Renal pelvis (tissue), 4 donors: Measurements from ENCODE around the gene SORCS2. TPM values are rescaled to one million over a fixed set of nuclear protein-coding genes. Genes with fewer than 3 reads are reported as not detected.

Source experiments
- DNase-seq: peaks from one replicate; pipeline ENCODE4 v3.0.0-alpha.2; 2013
- polyA plus RNA-seq, 3 donors: library from polyadenylated mRNA; unstranded; fragments of 120-200 nt; gene quantifications; one replicate each; pipeline ENCODE4 v1.2.1, GENCODE V29; 2013; ENCODE audit not compliant: insufficient read length in 3 of 3

SORCS2 gene
- polyA plus RNA-seq, 3 donors, result 5.2 to 11.7 (median 11.1) TPM

DNA sequence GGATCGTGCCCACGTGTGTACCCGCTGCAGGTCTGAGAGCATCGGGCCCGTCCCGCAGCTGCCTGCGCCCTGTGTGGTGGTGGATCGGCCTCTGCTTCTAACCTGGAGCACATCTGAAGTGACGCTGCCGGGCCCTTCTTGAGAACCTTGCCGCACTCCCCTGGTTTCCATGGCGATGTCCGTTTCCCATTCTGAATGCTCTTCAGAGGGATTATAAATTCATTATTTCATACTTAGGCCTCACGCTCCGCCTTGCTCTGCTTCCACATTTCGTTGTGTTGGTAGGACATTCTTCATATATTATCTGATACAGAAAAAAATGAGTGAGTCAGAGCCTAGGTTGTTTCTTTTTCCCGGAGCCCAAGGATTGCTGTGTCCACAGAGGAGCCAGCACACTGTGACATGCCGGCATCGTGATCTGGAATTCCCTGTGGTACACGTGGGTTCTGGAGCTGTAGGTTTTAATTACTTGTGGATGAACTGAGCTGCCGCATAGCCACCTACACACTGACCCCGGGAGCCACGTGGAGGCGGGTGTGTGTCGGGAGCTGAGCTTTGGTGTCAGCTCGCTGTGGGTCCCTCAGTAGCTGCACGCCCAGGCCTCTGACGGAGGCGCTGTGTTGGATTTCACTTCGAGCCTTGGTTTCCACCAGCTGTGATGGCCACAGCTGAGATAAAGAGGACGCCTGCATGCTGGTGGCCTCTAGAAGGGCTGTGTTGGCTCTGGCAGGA lies 179.0 kb downstream of the SORCS2 start:
- DNase-seq, result no peak

DNA sequence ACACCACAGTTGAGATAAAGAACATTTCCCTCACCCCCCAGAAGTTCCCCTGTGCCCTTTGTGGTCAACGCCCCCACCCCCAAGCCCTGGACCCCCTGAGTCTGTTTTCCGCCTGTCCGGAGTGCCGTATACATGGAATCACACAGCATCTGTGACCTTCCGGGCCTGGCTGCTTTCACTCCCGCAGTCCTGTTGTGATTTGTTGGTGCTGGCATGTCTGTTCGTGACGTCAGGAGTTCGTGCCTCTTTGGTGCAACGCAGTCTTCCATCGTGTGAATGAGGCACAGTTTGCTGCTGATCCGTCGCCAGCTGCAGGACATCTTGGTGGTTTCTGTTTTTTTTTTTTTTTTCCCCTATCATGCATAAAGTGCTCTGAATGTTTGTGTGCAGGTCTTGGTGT lies 180.3 kb downstream of the SORCS2 start:
- DNase-seq, result no peak

DNA sequence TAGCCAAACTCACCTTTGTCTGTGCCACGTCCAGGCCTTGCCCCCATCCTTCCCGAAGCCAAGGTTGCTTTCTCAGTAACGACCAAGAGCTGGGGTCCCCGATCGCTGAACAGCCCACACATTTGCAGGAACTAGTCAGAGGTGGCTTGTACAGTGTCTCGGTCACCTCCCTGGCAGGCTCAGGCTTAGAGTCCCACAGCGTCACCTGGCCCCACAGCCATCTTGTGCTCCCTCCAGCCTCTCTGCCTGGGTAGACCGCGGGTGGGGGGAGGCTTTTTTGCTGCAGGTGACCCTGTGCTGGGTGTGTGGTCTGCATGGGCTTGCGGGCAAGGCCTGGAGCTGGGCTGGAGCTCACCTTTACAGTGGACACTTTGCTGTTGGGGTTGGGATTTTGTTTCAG lies 182.2 kb downstream of the SORCS2 start:
- no peak for DNase-seq

DNA sequence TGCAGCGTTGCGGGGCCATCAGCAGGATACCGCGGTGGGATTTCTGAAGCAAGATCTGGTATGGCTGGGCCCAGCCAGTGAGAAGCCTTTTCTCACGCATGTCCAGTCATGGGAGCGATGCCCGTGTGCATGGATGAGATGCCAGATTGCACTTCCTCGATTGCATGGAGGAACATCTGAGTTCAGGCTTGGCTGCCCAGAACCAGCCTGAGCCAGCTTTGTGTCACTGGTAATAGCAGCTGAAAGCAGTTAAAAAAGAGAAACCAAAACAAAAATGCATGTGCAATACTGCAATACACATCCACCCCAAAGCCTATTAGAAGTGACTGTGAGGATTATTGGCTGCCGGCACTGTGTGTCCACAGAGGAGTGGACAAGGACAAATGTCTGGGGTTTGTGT lies 183.1 kb downstream of the SORCS2 start:
- no peak for DNase-seq

DNA sequence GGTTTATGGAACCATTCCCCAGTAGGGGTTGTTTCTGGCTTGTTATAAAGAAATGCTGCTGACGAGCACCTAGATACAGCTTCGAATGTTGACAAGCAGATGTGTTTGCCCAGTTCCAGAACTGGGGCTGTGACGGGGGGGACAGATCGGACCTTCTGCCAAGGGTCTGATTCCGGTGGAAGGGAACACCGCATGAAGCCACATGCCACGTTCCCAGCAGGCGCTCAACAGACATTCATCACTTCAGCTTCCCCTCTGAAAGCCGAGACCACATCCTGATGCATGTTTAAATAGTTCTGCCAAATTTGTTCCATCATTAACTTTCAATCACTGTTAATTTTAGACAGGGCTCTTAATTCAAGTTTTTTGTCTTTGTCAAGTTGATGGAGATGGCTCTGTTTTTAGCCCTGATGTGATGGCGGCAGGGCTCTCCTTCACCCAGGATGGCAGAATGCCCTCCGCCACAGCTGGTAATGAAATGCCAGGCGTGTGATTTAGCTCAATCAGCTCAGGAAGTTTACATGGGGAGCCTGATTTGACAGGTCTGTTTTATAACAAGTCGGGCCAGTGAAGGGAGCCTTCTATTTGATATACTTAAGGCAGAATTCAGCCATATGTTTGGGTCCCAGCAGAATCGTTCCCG lies 185.0 kb downstream of the SORCS2 start:
- DNase-seq, result no peak

DNA sequence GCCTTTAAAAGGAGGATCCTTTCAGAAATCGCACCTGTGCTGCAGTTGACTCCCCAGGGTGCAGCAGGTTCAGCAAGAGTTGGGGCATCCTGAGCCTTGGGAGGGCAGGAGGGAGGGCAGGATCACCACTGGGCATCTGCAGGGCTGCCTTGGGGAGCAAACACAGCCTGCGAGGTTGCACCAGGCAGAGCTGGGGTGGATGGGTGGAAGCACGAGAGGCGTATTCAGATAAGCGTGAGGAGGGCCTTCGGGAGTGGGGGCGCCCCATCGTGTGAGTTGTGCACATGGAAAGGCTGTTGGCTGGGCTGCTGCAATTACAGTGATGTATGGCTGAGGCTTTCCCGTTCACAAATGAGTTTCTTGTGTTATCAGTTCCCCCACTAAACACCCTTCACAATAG lies 186.8 kb downstream of the SORCS2 start:
- no peak for DNase-seq

DNA sequence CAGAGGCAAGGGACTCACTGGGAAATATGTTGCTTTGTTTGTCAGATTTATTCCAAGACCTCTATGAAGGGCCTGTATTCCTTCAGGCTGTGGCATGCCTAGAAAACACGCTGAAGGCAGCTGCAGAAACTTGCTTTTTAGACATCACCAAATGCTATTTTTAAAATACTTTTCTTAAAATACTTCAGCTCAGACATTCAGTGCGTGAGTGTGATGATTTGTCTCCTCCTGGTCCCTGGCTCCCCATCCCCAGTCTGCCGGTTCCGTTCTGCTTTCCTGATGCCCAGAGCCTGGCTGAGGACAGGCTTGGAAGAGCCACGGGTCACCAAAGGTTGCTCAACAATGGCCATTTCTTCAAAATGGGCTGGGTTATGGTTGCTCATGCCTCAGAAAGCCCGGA lies 187.4 kb downstream of the SORCS2 start:
- no peak for DNase-seq

DNA sequence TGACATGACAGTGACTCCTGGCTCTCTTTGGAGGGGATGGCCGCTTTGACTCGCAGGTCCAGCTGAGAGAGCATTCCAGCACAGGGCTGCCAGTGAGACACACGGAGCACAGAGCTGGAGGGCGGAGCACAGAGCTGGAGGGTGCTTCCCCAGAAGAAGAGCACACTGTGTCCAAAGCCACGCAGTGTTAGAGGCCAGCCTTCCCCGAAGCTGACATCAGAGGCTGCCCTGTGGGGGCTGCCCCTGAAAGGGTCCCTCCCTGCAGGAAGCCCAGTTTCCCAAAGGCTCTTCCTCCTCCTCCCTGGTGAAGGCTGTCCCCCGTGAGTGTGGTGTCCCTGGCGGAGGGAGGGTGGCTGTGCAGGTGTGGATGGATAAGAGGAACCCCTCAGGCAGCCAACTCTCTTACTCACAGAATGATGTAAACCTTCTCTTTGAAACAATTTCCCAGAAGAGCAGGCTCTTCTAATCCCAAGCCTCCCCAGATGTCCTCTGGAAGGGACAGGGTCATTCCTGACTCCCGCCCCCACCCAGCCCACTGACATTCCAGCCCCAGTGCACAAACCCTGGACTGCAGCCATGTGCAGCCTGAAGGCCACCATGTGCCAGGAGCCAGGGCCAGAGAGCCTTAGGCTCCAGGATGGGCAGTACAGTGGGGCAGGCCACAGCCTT lies 189.0 kb downstream of the SORCS2 start:
- no peak for DNase-seq

DNA sequence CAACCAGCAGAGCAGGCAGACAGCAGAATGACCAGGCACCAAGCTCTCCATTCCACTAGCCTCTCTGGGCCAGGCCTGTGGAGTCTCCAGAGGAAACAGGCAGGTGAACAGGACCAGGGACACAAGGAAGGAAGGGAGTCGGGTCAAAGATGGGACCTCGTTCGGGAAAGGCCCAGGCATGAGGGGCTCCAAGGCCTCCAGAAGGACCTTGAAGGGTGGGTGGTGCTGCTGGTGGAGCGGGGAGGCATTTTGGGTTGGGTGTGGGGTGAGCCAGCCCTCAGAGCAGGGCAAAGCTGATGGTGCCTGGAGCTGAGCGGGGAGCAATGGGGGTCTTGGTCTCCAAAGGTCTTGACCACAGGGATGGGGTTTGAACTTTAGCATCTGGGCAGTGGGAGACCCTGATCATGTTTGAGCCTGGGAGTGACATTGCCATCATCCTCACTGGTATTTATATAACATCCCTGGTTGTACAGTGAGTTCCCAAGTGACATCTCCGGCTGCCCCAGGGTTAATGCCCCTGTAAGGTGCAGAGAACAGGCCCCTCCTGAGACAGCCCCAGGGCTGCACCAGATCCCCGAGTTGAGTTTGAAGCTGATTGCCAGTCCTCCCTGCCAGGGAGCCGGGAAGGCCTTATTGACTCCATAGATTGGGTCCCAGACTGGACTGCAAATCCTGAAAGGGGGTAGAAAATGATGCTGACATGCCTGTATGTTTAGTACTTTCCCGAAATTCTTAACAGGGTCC lies 189.7 kb downstream of the SORCS2 start:
- DNase-seq, result no peak

DNA sequence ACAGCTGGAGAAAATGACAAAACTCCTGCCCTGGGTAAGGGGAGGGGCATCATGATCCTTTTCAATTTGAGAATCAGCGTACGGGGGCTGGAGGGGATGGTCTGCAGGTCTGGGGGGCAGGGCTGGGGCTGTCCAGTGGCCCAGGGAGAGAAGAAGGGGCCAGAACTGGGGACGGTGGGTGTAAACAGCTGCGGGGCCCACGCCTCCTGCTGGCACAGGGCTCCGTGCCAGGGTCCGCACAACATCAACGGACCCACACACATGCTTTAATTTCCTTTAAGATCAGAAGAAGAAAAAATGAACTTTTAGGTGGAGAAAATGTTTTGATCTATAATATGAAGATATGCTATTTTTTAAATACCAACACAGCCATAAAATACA lies 190.3 kb downstream of the SORCS2 start:
- DNase-seq, result no peak

DNA sequence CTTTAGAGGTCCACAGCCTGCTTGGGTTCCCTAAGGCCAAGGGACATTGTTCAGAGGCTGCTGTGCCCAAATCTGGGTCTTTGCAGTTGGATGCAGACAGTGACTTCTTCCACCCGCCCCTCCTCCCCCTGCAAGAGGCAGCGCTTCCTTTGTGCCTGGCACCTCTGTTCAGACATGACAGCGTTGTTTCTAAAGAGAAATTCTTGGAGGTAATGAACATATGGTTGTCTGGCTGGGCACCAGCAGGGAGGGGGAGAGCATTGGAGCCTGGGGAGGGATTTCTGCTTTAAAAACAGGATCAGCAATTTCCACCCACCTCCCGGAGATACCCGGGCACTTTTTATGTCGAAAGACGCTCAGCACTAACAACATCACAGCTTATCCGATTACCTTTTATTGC lies 190.9 kb downstream of the SORCS2 start:
- DNase-seq, result no peak

DNA sequence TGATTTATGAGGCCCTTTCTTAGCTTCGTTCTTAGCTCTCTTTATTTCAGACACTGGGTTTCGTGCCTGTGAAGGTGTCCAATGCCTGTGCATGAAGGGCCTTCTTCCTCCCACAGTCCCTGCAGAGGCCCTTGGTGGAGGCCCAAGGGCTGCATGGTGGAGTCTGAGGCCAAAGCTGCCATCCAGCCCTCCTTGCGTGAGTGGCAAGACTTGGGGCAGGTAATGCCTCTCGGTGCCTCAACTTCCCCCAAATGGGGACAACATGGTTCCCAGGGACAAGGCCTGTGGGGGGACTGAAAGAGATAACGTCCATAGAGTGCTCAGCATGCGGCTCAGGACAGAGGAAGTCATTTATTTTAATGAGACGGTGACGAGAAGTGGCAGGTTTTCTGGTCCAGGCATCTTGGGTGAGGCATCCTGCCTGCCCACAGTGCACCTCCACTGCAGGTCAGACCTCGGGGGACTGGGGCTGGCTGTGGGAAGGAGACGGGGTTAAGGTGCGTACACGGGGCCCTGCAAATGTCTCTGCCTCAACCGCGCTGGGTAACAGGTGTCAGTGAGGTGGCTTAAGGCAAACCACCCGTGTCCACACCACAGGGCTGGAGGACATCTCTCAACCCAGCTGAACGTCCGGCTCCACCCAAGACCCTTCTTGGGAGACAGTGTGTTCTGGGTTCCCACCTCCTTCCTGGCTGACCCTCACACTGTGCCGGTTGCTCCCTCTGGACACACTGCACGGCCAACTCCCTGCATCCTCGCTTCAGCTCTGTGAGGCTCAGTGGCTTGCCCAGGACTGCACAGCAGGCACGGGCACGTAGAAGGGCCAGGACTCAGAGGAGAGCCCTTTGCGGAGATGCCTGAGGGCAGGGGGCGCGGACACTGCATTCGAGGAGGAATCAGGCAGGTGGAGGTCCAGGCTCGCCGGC lies 191.9 kb downstream of the SORCS2 start:
- no peak for DNase-seq

DNA sequence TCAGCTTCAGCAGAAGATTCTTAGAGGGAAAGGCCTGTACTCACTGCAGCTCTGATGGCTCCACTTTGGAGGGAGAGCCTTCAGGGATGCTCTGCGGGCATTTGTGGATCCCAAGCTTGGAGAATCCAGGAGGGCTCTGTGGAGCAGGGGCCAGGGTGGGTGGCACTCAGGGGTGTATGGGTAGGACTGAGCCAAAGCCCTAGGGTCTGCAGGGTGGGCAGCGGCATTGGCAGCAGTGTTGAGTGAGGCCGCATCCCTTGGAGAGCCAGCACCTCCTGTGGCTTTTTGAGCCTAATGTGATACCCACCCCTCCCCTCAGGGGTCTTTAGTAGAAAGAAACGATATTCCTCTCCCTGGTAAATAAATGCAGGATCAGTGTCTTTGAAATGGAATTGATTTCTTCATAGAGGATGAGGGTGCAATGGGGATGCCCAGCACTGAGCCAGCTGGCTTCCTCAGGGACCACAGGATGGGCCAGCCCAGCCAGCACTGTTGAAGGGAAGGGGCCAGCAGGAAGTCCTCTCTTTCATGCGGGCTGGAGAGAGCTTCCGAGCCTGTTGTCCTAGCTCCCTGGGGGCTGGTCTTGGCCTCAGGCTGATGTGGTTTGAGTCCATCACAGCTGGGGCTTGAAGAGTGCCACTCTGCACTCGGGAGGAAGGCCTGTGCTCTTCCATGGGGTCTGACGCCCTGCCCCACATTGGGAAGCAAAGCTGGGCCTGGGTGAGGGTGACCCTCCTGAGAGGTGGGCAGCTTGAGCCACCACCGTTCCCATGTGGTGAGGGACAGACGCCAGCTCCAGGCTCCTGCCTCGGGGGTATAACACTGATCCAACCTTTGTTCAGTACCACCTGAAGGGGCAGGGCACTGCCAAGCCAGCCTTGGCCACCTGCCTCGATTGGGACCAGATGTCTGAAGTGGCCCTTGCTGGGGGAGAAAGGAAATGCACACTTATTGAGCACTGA lies 192.9 kb downstream of the SORCS2 start:
- DNase-seq, result no peak

DNA sequence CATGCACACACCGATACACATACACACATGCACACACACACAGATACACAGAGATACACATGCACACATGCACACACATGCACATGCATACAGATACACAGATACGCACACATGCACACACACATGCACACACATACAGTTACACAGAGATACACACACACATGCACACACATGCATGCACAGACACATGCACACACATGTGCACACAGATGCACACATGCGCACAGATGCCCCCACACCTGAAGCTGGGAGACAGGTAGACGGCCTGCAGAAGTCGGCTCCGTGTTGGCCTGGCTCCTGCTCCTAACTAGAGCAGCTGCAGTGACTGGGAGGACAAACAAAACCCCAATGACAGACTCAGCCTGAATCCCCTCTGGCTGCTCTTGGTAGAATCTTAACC lies 195.6 kb downstream of the SORCS2 start:
- no peak for DNase-seq

DNA sequence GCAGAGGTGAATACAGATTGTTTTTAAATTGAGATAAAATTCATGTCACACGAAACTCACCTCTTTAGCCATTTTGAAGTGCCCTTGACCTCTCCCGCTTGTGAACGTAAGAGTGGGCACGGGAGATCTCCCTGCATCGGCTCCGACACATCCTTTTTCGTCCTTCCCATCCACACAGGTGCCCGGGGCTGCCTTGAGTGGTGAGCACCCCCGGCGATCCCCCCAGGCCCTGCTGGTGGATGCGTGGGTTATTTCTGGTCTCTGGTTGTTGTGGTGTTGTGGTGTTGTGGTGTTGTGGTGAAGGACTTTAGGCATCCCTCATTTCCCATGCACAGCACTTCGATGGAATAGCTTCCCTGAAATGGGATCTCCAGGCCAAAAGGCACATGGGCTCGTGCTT lies 196.3 kb downstream of the SORCS2 start:
- no peak for DNase-seq

DNA sequence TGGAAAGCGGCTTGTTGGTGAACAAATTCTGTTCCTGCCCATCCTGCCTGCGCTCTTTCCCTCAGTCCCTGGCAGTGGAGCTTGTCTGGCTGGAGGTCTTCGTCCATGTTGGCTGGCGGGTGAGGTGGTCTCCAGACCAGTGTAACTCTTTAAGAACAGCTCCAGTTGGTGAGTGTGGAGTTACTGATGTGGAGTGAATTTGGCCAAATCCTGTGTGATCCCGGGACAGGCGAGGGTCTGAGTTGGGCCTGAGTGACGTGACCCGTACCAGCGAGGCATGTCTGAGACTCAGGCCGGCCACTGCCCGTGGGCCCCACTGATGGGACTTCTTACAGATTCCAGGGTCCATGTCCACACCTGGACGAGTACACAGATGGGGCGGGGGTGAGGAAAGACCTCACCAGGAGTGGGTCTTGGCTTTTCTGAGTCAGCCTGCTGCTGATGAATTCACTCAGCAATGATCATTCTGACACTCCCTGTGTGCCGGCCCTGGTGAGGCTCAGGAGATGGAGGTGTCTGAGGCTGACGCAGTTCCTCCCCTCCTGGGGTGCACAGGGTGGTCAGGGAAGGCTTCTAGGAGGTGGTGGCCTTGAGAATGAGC lies 196.9 kb downstream of the SORCS2 start:
- no peak for DNase-seq

DNA sequence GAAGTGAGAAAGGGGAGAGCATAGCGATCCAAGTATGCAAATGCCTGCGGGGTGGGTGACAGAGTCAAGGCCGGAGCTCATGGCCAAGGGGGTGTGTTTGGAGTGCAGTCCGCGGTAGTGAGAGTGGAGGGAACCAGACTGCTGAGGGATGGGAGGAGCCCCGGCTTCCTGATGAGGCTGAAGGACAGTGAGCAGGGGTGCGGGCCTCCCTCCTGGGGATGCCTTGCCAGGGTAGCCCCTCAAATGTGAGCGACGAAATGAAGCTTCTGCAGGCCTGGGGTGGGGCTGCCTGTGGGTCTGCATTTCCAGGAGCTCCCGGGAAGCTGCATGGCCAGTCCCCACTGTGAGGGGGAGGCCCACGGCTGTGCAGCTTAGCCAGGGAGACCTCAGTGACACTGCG lies 197.4 kb downstream of the SORCS2 start:
- no peak for DNase-seq

DNA sequence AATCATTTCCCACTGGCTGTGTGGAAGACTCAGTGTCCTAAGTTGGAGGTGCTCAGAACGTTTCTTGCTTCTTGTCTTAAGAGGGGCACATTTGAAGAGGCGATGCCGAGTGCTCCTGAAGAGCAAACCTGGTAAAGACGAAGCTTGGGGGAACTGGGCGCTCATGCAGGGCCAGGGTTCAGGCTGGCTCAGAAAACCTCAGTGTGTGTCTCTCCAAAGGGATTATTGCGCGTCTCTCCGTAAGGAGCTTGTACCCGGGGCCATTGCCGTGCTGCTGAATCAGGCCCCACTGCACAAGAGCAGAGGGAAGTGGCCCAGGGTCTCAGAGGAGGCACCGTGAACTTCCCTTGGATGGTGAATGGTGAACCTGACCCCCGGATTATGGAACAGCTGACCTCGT lies 198.0 kb downstream of the SORCS2 start:
- no peak for DNase-seq

DNA sequence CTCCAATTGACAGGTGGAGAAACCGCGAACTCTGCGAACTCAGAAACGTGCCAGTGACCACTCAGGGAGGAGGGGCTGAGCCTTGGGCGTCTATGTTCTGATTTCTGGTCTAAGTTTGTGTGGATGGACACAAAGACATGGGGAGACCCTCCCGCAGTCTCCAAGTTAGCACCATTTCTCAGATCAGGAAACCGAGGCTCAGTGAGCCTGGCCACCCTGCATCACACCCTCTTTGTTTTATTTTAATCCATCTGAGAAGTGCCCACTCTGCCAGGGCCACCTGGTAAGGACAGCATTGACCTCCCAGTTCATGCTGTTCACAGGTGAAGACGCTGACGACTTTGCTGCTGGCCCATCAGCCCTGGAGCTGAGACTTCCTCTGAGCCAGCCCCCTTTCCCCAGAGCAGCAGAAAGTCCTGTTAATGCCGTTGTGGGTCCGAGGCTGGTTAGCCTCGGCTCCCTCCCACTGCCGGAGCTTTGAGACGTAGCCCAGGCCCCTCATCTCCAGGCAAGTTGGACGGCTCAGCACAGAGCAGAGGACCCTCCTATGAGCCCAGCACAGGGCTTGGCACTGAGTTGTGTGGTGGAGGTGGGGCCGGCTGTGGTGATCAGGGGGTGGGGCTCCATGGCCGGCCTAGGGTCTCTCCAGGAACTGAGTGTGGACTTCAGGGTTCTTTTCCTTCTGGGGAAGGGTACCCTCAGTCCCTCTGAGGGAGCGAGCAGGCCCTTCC lies 198.7 kb downstream of the SORCS2 start:
- DNase-seq, result no peak
